Fibroblast of lung (primary cell): ENCODE measurements around the gene LPP.

Experiments
- CTCF ChIP-seq, 2 donors: IDR thresholded peaks in 1 of 2; conservative IDR thresholded peaks in 1 of 2; 1 replicate in 1 of 2; 2 replicates in 1 of 2; pipeline ENCODE4 v1.5.1; 2011 to 2012; ENCODE audit warnings: low read length in 2 of 2, control low read depth in 1 of 2, inconsistent platforms in 1 of 2, low read depth in 1 of 2, mild to moderate bottlenecking in 1 of 2
- EZH2 ChIP-seq: IDR thresholded peaks from 2 replicates; pipeline ENCODE4 v1.5.1; 2012; ENCODE audit warnings: low read length, control low read depth, mild to moderate bottlenecking; ENCODE audit errors: missing control alignments

GRCh38 chr3:188239577-188239976, 85.6 kb downstream of the LPP start:
- TF ChIP-seq CTCF (conservative IDR thresholded peaks at IDR 0.05 in 1 of 2, IDR thresholded peaks at IDR 0.05 in 1 of 2; ENCODE audit: low read depth in 1 of 2, low read length in 2 of 2) (no peak), EZH2 (no peak)
